IMR-90 (cell line): ENCODE measurements around the gene ZBP1.

Experiments
- CEBPB ChIP-seq: IDR thresholded peaks from 2 replicates; pipeline ENCODE4 v1.6.1; 2012; ENCODE audit warnings: low read depth, low read length, improper control_type of control experiment
- FOS ChIP-seq: fragments of 150-350 bp; IDR thresholded peaks from 2 replicates; pipeline ENCODE4 v1.6.1; 2016; ENCODE audit warnings: low read depth, low read length
- MAFK ChIP-seq: IDR thresholded peaks from 2 replicates; pipeline ENCODE4 v1.6.1; 2012; ENCODE audit warnings: low read depth, low read length, improper control_type of control experiment
- MAZ ChIP-seq: IDR thresholded peaks from 2 replicates; pipeline ENCODE4 v1.6.1; 2012; ENCODE audit warnings: low read depth, mild to moderate bottlenecking, low read length, improper control_type of control experiment, moderate library complexity, borderline replicate concordance
- MXI1 ChIP-seq: IDR thresholded peaks from 2 replicates; pipeline ENCODE4 v1.6.1; 2012; ENCODE audit warnings: low read depth, mild to moderate bottlenecking, low read length, moderate library complexity, borderline replicate concordance
- POLR2A ChIP-seq: IDR thresholded peaks from 2 replicates; pipeline ENCODE4 v1.6.1; 2012; ENCODE audit warnings: mild to moderate bottlenecking, low read depth, low read length
- RAD21 ChIP-seq: IDR thresholded peaks from 2 replicates; pipeline ENCODE4 v1.6.1; 2012; ENCODE audit warnings: low read length, improper control_type of control experiment
- RCOR1 ChIP-seq: IDR thresholded peaks from 2 replicates; pipeline ENCODE4 v1.6.1; 2012; ENCODE audit warnings: mild to moderate bottlenecking, low read length, improper control_type of control experiment; ENCODE audit not compliant: insufficient replicate concordance
- RFX5 ChIP-seq: IDR thresholded peaks from 2 replicates; pipeline ENCODE4 v1.8.0; 2012; ENCODE audit warnings: low read depth, mild to moderate bottlenecking, low read length, moderate library complexity
- SMC3 ChIP-seq: fragments of 150-350 bp; IDR thresholded peaks from 2 replicates; pipeline ENCODE4 v1.6.1; 2016; ENCODE audit warnings: low read depth, mild to moderate bottlenecking, antibody characterized with exemption, low read length, moderate library complexity
- TF ChIP-seq, protein P1 (sequence below): conservative IDR thresholded peaks from 2 replicates; pipeline ENCODE4 v1.5.1; 2012; ENCODE audit warnings: mild to moderate bottlenecking, low read depth, low read length, improper control_type of control experiment
- TF ChIP-seq, protein P2 (sequence below): fragments of 150-350 bp; IDR thresholded peaks from 2 replicates; pipeline ENCODE4 v1.6.1; 2017; ENCODE audit warnings: mild to moderate bottlenecking, antibody characterized with exemption, low read length, low read depth
- TF ChIP-seq, protein P3 (sequence below): fragments of 150-350 bp; IDR thresholded peaks from 2 replicates; pipeline ENCODE4 v1.6.1; 2016; ENCODE audit warnings: low read depth, mild to moderate bottlenecking, low read length, moderate library complexity, borderline replicate concordance

DNA sequence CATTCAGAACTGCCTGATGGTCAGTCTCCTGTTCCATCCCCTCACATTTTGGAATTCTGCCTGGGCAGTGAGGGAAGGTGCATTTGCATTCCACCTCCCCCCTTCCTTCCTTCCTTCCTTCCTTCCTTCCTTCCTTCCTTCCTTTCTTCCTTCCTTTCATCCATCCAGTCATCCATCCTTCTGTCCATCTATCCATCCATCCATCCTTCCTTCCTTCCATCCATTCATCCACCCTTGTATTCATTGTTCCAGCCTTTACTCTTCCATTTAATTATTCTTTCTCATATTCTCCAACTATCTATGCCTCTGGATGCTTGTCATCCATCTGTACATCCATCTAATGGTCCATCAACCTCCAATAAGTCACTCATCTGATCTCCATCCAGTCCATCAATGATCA, 45.3 kb downstream of the ZBP1 start:
- TF ChIP-seq RFX5 (no peak), MAZ (no peak), FOS (no peak), POLR2A (no peak), MXI1 (no peak), CEBPB (no peak), MAFK (no peak), RAD21 (no peak), RCOR1 (no peak), SMC3 (no peak)
- TF ChIP-seq, protein P1, sequence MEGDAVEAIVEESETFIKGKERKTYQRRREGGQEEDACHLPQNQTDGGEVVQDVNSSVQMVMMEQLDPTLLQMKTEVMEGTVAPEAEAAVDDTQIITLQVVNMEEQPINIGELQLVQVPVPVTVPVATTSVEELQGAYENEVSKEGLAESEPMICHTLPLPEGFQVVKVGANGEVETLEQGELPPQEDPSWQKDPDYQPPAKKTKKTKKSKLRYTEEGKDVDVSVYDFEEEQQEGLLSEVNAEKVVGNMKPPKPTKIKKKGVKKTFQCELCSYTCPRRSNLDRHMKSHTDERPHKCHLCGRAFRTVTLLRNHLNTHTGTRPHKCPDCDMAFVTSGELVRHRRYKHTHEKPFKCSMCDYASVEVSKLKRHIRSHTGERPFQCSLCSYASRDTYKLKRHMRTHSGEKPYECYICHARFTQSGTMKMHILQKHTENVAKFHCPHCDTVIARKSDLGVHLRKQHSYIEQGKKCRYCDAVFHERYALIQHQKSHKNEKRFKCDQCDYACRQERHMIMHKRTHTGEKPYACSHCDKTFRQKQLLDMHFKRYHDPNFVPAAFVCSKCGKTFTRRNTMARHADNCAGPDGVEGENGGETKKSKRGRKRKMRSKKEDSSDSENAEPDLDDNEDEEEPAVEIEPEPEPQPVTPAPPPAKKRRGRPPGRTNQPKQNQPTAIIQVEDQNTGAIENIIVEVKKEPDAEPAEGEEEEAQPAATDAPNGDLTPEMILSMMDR: no peak
- TF ChIP-seq, protein P2, sequence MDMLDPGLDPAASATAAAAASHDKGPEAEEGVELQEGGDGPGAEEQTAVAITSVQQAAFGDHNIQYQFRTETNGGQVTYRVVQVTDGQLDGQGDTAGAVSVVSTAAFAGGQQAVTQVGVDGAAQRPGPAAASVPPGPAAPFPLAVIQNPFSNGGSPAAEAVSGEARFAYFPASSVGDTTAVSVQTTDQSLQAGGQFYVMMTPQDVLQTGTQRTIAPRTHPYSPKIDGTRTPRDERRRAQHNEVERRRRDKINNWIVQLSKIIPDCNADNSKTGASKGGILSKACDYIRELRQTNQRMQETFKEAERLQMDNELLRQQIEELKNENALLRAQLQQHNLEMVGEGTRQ: no peak
- TF ChIP-seq, protein P3, sequence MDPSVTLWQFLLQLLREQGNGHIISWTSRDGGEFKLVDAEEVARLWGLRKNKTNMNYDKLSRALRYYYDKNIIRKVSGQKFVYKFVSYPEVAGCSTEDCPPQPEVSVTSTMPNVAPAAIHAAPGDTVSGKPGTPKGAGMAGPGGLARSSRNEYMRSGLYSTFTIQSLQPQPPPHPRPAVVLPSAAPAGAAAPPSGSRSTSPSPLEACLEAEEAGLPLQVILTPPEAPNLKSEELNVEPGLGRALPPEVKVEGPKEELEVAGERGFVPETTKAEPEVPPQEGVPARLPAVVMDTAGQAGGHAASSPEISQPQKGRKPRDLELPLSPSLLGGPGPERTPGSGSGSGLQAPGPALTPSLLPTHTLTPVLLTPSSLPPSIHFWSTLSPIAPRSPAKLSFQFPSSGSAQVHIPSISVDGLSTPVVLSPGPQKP: no peak
